Mesenchymal stem cell (in vitro differentiated cells and primary cell): ENCODE measurements around the gene ZBTB7B. TPM values are rescaled to one million over a fixed set of nuclear protein-coding genes. Genes with fewer than 3 reads are reported as not detected.

Experiments used
- DNase-seq: peaks from one replicate; pipeline ENCODE4 v3.0.0-alpha.2; 2013
- H2AFZ ChIP-seq: one replicate; pipeline ENCODE4 v1.6.1; 2013; ENCODE audit warnings: low read depth, mild to moderate bottlenecking, control low read depth, inconsistent platforms, low read length, moderate library complexity
- H2AK5ac ChIP-seq: 2 replicates; pipeline ENCODE4 v1.6.1; 2013; ENCODE audit warnings: low read length, moderate library complexity, mild to moderate bottlenecking, inconsistent platforms; ENCODE audit not compliant: severe bottlenecking
- H2BK120ac ChIP-seq: one replicate; pipeline ENCODE4 v1.6.1; 2013; ENCODE audit warnings: low read depth, mild to moderate bottlenecking, inconsistent platforms, low read length, moderate library complexity
- H2BK12ac ChIP-seq, 2 experiments: one replicate each; pipeline ENCODE4 v1.6.1; 2013; ENCODE audit warnings: inconsistent platforms in 2 of 2, low read length in 2 of 2, mild to moderate bottlenecking in 2 of 2, moderate library complexity in 2 of 2, control low read depth in 1 of 2
- H2BK15ac ChIP-seq: one replicate; pipeline ENCODE4 v1.6.1; 2013; ENCODE audit warnings: mild to moderate bottlenecking, low read depth, inconsistent platforms; ENCODE audit not compliant: poor library complexity, severe bottlenecking
- H2BK5ac ChIP-seq: 2 replicates; pipeline ENCODE4 v1.6.1; 2013; ENCODE audit warnings: low read depth, mild to moderate bottlenecking, low read length, control low read depth, inconsistent platforms; ENCODE audit not compliant: poor library complexity, severe bottlenecking
- H3K14ac ChIP-seq, 2 experiments: one replicate each; pipeline ENCODE4 v1.6.1; 2013; ENCODE audit warnings: inconsistent platforms in 2 of 2, low read length in 2 of 2, control low read depth in 1 of 2, mild to moderate bottlenecking in 1 of 2, moderate library complexity in 1 of 2
- H3K18ac ChIP-seq, 2 experiments: one replicate each; pipeline ENCODE4 v1.6.1; 2013; ENCODE audit warnings: inconsistent platforms in 2 of 2, low read length in 2 of 2, control low read depth in 1 of 2, low read depth in 1 of 2, mild to moderate bottlenecking in 1 of 2
- H3K23ac ChIP-seq, 2 experiments: one replicate each; pipeline ENCODE4 v1.6.1; 2013; ENCODE audit warnings: inconsistent platforms in 2 of 2, low read length in 2 of 2, mild to moderate bottlenecking in 2 of 2, moderate library complexity in 2 of 2, control low read depth in 1 of 2
- H3K27ac ChIP-seq: 2 replicates; pipeline ENCODE4 v1.5.1; 2013; ENCODE audit warnings: mild to moderate bottlenecking, moderate library complexity, low read length, control low read depth, inconsistent platforms; ENCODE audit not compliant: poor library complexity, severe bottlenecking
- H3K27me3 ChIP-seq, 2 experiments: 2 replicates each; pipeline versions ENCODE4 v1.6.1 to v1.7.0; 2013; ENCODE audit warnings: low read length in 2 of 2, mild to moderate bottlenecking in 2 of 2, moderate library complexity in 2 of 2, control low read depth in 1 of 2, inconsistent platforms in 1 of 2; ENCODE audit not compliant: control insufficient read depth in 1 of 2, insufficient read depth in 1 of 2
- H3K36me3 ChIP-seq, 2 experiments: 2 replicates each; pipeline versions ENCODE4 v1.6.1 to v1.7.0; 2013; ENCODE audit warnings: low read length in 2 of 2, control low read depth in 1 of 2, inconsistent platforms in 1 of 2, low read depth in 1 of 2, mild to moderate bottlenecking in 1 of 2; ENCODE audit not compliant: insufficient read depth in 2 of 2, control insufficient read depth in 1 of 2
- H3K4ac ChIP-seq, 2 experiments: one replicate each; pipeline ENCODE4 v1.6.1; 2013; ENCODE audit warnings: inconsistent platforms in 2 of 2, low read length in 2 of 2, mild to moderate bottlenecking in 2 of 2, moderate library complexity in 2 of 2, control low read depth in 1 of 2, low read depth in 1 of 2
- H3K4me1 ChIP-seq: 2 replicates; pipeline ENCODE4 v1.6.1; 2013; ENCODE audit warnings: low read depth, low read length, control low read depth; ENCODE audit not compliant: control insufficient read depth, insufficient read depth
- H3K4me2 ChIP-seq: 2 replicates; pipeline ENCODE4 v1.6.1; 2013; ENCODE audit warnings: low read length, mild to moderate bottlenecking, inconsistent platforms; ENCODE audit not compliant: poor library complexity, severe bottlenecking
- H3K4me3 ChIP-seq, 2 experiments: 2 replicates each; pipeline versions ENCODE4 v1.5.1 to v1.7.0; 2013; ENCODE audit warnings: low read length in 2 of 2, mild to moderate bottlenecking in 2 of 2, control low read depth in 1 of 2, low read depth in 1 of 2; ENCODE audit not compliant: insufficient read depth in 1 of 2
- H3K79me1 ChIP-seq: replicated peaks from 2 replicates; pipeline ENCODE4 v1.6.1; 2013; ENCODE audit warnings: mild to moderate bottlenecking, control low read depth, low read length, inconsistent platforms; ENCODE audit not compliant: poor library complexity, severe bottlenecking
- H3K9ac ChIP-seq: 2 replicates; pipeline ENCODE4 v1.7.0; 2013; ENCODE audit warnings: mild to moderate bottlenecking, low read length, moderate library complexity
- H3K9me3 ChIP-seq: 2 replicates; pipeline ENCODE4 v1.7.0; 2013; ENCODE audit warnings: mild to moderate bottlenecking, low read length; ENCODE audit not compliant: control insufficient read depth
- H4K8ac ChIP-seq: one replicate; pipeline ENCODE4 v1.6.1; 2013; ENCODE audit warnings: inconsistent platforms, mild to moderate bottlenecking, low read length, moderate library complexity
- H4K91ac ChIP-seq: one replicate; pipeline ENCODE4 v1.6.1; 2013; ENCODE audit warnings: mild to moderate bottlenecking, low read length, inconsistent platforms
- WGBS: methylation state at CpG from one replicate; pipeline ENCODE4 v1.1.7; 2013; ENCODE audit warnings: mixed read lengths; 5-methylcytosine and 5-hydroxymethylcytosine counted together
- polyA plus RNA-seq, 2 experiments: library from polyadenylated mRNA; stranded (reverse); fragments of 200-250 nt; gene quantifications; one replicate each; pipeline ENCODE4 v1.2.3, GENCODE V29; 2013

ZBTB7B gene
- 18.3 TPM for polyA plus RNA-seq (2013, experiment 1 of 2)
- 18.3 TPM for polyA plus RNA-seq (2013, experiment 2 of 2)

DNA sequence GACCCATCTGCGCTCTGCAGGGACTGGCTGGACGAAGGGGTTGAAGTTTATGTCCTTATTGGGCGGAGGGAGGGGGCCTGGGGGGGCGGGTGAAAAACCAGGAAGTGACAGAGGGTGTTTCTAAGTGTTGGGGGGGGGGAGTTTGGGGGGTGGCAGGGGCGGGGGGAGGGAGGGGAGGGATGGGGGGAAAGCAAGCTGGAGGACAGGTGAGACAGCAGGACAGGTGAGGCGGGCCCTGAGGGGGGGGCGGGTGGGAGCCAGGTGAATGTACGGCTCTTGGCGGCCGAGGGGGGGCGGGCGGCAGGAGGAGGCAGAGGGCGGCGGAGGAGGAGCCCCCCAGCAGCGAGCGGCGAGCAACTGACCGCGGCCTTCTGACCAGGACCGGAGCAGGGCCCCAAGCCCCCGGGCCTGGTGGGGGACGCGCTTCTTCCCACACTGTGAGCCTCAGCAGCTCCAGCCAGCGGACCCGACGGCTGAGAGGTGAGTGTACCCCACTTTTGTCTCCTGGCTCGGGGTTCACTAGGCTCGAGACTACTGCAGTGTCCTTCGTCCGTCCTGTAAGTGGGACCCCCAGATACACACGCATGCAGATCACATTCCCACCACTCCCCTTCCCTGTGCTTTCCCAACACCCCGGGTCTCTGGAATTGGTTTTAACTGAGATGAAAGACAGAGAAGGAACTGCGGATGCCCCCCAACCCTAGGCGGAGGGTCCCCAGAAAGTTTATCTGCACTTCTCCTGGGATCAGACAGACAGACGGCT, at the start of gene ZBTB7B:
TSS of gene ZBTB7B (plus strand) at position 339 of the 763 bp plus-strand sequence. CDS start 11,859 bp downstream, outside the sequence.
- Histone ChIP-seq H3K23ac (peak within 1 kb of the TSS in 1 of 2 experiments; percentile 86), H3K36me3 (peaks cover 3 to 21% of the 10 kb centered on the region in 2 experiments), H2AK5ac (peak within 1 kb of the TSS; percentile 55), H3K18ac (peak within 1 kb of the TSS; percentile 98), H3K9me3 (no peaks in the 10 kb centered on the region), H2BK12ac (peak within 1 kb of the TSS; percentile 46 to 94), H2BK15ac (peak within 1 kb of the TSS; percentile 93), H4K8ac (peak within 1 kb of the TSS; percentile 94), H3K4me1 (peaks cover 39% of the 10 kb centered on the region), H2AFZ (no peak within 1 kb of the TSS), H3K14ac (peak within 1 kb of the TSS in 1 of 2 experiments; percentile 97), H3K9ac (peak within 1 kb of the TSS; percentile 96), H3K4me3 (peak within 1 kb of the TSS; percentile 83 to 100), H3K4ac (peak within 1 kb of the TSS; percentile 89), H3K79me1 (peaks cover 16% of the 10 kb centered on the region), H3K4me2 (peak within 1 kb of the TSS; percentile 93), H3K27ac (peak within 1 kb of the TSS; percentile 93), H2BK5ac (peak within 1 kb of the TSS; percentile 92), H3K27me3 (no peaks in the 10 kb centered on the region), H4K91ac (peak within 1 kb of the TSS; percentile 97), H2BK120ac (peak within 1 kb of the TSS; percentile 98)
- WGBS = under 1% methylated on average over 19 of the region's 35 CpGs
- DNase-seq = peak; percentile 66

DNA sequence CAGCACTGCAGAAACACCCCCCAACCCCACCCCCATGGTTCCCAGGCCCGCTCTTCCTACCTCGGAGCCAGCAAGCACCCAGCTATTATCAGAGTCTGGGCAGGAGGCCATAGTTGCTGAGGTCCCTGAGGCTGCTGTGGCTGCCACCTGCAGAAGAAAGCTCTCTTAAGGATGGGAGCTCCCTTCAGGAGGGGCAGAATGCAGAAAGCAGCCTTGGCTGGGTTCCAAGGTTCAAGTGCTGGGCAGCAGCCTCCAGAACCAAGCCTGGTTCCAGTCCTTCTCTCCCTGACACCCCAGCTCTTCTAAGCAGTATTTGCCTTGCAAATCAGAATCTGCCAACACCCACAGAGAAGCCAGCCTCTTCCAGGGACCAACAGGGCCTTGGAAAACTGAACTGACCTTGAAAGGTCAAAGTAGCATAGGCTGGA, 49.0 kb upstream of the ZBTB7B start:
- no peak overlapping the region for H3K18ac ChIP-seq
- H4K91ac ChIP-seq = no peak overlapping the region
- no peak overlapping the region for H2AFZ ChIP-seq
- no peak overlapping the region for H2AK5ac ChIP-seq
- no peak overlapping the region for H3K14ac ChIP-seq
- no peak for DNase-seq
- no peak overlapping the region for H3K23ac ChIP-seq
- H3K9me3 ChIP-seq = no peaks in the 10 kb centered on the region
- H3K4ac ChIP-seq = no peak overlapping the region
- no peak overlapping the region for H2BK12ac ChIP-seq
- 94% methylated on average over 2 of the region's 2 CpGs for WGBS
- H3K27me3 ChIP-seq = no peaks in the 10 kb centered on the region
- H2BK120ac ChIP-seq = no peak overlapping the region
- peaks cover 25% of the 10 kb centered on the region for H3K4me1 ChIP-seq
- H4K8ac ChIP-seq = no peak overlapping the region
- H3K27ac ChIP-seq = no peak overlapping the region
- H3K4me2 ChIP-seq = no peak overlapping the region
- H3K4me3 ChIP-seq = no peak overlapping the region
- no peak overlapping the region for H2BK15ac ChIP-seq
- H3K79me1 ChIP-seq = peaks cover 57% of the 10 kb centered on the region
- peaks cover 19 to 28% of the 10 kb centered on the region in 2 experiments for H3K36me3 ChIP-seq
- H3K9ac ChIP-seq = no peak overlapping the region
- H2BK5ac ChIP-seq = no peak overlapping the region

DNA sequence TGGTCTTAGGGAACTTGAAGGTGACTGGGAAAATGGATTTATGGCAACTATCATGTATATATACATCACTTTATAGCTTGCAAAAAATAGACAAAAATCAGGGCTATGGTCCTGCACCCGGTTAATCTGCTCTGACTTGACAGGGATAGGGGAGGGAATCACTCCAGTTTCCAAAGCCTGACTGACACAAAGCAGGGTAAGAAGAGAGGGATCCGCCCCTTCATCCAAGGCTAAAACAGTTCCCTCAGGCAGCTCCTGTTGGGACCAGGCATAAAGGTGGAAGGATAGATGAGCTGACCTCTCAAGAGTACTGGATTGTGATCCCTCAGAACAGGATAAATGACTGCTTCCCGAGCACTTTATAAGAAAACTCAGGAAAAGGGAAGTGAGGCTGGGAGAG, 48.1 kb upstream of the ZBTB7B start:
- Histone ChIP-seq H4K91ac (no peak overlapping the region), H3K14ac (no peak overlapping the region), H4K8ac (no peak overlapping the region), H3K23ac (no peak overlapping the region), H3K4me1 (peaks cover 26% of the 10 kb centered on the region), H3K4ac (no peak overlapping the region), H3K27ac (no peak overlapping the region), H2AK5ac (no peak overlapping the region), H3K9ac (peak overlapping the region; percentile 97), H3K4me2 (no peak overlapping the region), H3K36me3 (peaks cover 28 to 34% of the 10 kb centered on the region in 2 experiments), H2BK15ac (no peak overlapping the region), H3K9me3 (no peaks in the 10 kb centered on the region), H2AFZ (no peak overlapping the region), H3K79me1 (peaks cover 63% of the 10 kb centered on the region), H3K18ac (no peak overlapping the region), H2BK120ac (no peak overlapping the region), H2BK12ac (no peak overlapping the region), H2BK5ac (no peak overlapping the region), H3K4me3 (no peak overlapping the region), H3K27me3 (no peaks in the 10 kb centered on the region)
- WGBS = 88% methylated on average over 3 of the region's 3 CpGs
- DNase-seq = no peak

DNA sequence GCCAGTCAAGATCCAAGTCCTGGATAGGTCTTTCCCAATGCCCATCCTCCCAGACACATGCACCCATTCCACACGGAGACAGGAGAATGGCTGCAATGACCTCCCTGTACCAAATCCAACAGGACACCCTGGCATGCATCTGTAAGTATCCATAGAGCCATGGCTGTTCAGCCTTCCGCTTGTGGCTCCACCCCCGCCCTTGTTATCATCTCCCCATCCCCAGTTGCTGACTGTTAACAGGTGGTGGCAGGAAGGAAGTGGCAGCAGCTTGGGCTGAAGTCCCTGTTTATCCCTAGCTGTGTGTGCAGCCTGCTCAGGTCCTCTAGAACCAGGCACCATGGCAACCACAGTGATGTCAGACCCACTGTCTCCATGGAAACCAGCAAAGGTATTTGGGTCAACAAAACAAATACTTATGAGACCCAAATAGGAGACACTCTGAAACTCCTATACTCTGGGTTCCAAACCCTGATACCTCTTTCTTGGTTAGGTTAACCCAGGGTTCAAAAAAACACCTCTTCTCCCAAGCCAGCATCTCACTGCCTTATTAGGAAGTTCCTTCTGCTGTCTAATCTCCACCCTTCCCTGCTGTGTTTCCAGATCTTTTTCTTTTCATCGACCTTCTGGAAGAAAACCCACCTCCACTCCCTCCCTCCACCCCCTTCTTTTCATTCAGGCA, 47.4 kb upstream of the ZBTB7B start:
- 34% methylated on average over 4 of the region's 4 CpGs for WGBS
- Histone ChIP-seq H2BK12ac (peak overlapping the region; percentile 9 to 58), H3K14ac (no peak overlapping the region), H3K23ac (no peak overlapping the region), H3K27me3 (no peaks in the 10 kb centered on the region), H2BK5ac (no peak overlapping the region), H3K4me3 (peak overlapping the region in 1 of 2 experiments; percentile 90), H4K8ac (peak overlapping the region; percentile 45), H3K79me1 (peaks cover 65% of the 10 kb centered on the region), H3K9ac (peak overlapping the region; percentile 97), H2BK120ac (no peak overlapping the region), H3K9me3 (no peaks in the 10 kb centered on the region), H2AFZ (no peak overlapping the region), H3K36me3 (peaks cover 31 to 36% of the 10 kb centered on the region in 2 experiments), H3K4me2 (peak overlapping the region; percentile 78), H3K4me1 (peaks cover 28% of the 10 kb centered on the region), H3K18ac (no peak overlapping the region), H3K27ac (peak overlapping the region; percentile 92), H3K4ac (no peak overlapping the region), H4K91ac (no peak overlapping the region), H2BK15ac (no peak overlapping the region), H2AK5ac (peak overlapping the region; percentile 47)
- peak; percentile 93 for DNase-seq
